KMS-11 (cell line): ENCODE results near the gene EDAR.

Source experiments
- H2AFZ ChIP-seq: fragments of 200-600 bp; sonication (generic); 2 replicates; pipeline ENCODE4 v1.6.1; 2016; ENCODE audit warnings: antibody characterized with exemption, mixed run types, low read depth
- H3K27ac ChIP-seq: fragments of 200-600 bp; sonication (generic); 2 replicates; pipeline ENCODE4 v1.6.1; 2016; ENCODE audit warnings: mild to moderate bottlenecking, mixed run types
- H3K27me3 ChIP-seq: fragments of 200-600 bp; sonication (generic); 2 replicates; pipeline ENCODE4 v1.6.1; 2017; ENCODE audit warnings: mild to moderate bottlenecking, low read depth, mixed run types, moderate library complexity; ENCODE audit not compliant: insufficient read depth
- H3K36me3 ChIP-seq: fragments of 200-600 bp; sonication (generic); 2 replicates; pipeline ENCODE4 v1.6.1; 2017; ENCODE audit warnings: mild to moderate bottlenecking, mixed run types; ENCODE audit not compliant: insufficient read depth
- H3K4me1 ChIP-seq: fragments of 200-600 bp; sonication (generic); 2 replicates; pipeline ENCODE4 v1.6.1; 2016; ENCODE audit warnings: mild to moderate bottlenecking, low read depth, mixed run types; ENCODE audit not compliant: poor library complexity, severe bottlenecking
- H3K4me2 ChIP-seq: fragments of 200-600 bp; sonication (generic); 2 replicates; pipeline ENCODE4 v1.7.0; 2016; ENCODE audit warnings: mild to moderate bottlenecking, mixed run types
- H3K4me3 ChIP-seq: fragments of 200-600 bp; sonication (generic); IDR thresholded peaks from 2 replicates; pipeline ENCODE4 v1.6.1; 2017; ENCODE audit warnings: low read depth, low read length, mixed read lengths; ENCODE audit not compliant: insufficient read depth
- H3K79me2 ChIP-seq: fragments of 200-600 bp; sonication (generic); 2 replicates; pipeline ENCODE4 v1.6.1; 2016; ENCODE audit warnings: low read depth, mixed run types; ENCODE audit not compliant: insufficient read depth
- H3K9ac ChIP-seq: fragments of 200-600 bp; sonication (generic); 2 replicates; pipeline ENCODE4 v1.6.1; 2016; ENCODE audit warnings: mild to moderate bottlenecking, mixed run types
- H4K20me1 ChIP-seq: fragments of 200-600 bp; sonication (generic); 2 replicates; pipeline ENCODE4 v1.6.1; 2016; ENCODE audit warnings: mild to moderate bottlenecking, mixed run types; ENCODE audit not compliant: insufficient read depth
- CTCF ChIP-seq: fragments of 200-600 bp; sonication (generic); conservative IDR thresholded peaks from 2 replicates; pipeline ENCODE4 v1.6.1; 2017; ENCODE audit warnings: low read depth, mild to moderate bottlenecking, antibody characterized with exemption, low read length, moderate library complexity, mixed read lengths

EDAR gene

GRCh38 chr2:108982259-108982679 is 6.8 kb downstream of the EDAR start:
- H3K79me2 ChIP-seq, result no peaks in the 10 kb centered on the region
- H3K27me3 ChIP-seq, result no peaks in the 10 kb centered on the region
- no peak overlapping the region for H3K9ac ChIP-seq
- H4K20me1 ChIP-seq, result no peaks in the 10 kb centered on the region
- no peak overlapping the region for H3K4me3 ChIP-seq
- no peaks in the 10 kb centered on the region for H3K4me1 ChIP-seq
- no peak overlapping the region for H3K4me2 ChIP-seq
- H3K36me3 ChIP-seq, result no peaks in the 10 kb centered on the region
- no peak overlapping the region for H2AFZ ChIP-seq
- H3K27ac ChIP-seq, result no peak overlapping the region
- no peak for TF ChIP-seq CTCF

GRCh38 chr2:108981846-108982245 is 7.2 kb downstream of the EDAR start:
- Histone ChIP-seq H3K79me2 (no peaks in the 10 kb centered on the region), H3K27me3 (no peaks in the 10 kb centered on the region), H2AFZ (no peak overlapping the region), H3K36me3 (no peaks in the 10 kb centered on the region), H3K27ac (no peak overlapping the region), H3K9ac (no peak overlapping the region), H3K4me1 (no peaks in the 10 kb centered on the region), H3K4me2 (no peak overlapping the region), H3K4me3 (no peak overlapping the region), H4K20me1 (no peaks in the 10 kb centered on the region)
- no peak for TF ChIP-seq CTCF

GRCh38 chr2:108980076-108980475 is 8.9 kb downstream of the EDAR start:
- no peaks in the 10 kb centered on the region for H3K4me1 ChIP-seq
- no peak overlapping the region for H3K4me3 ChIP-seq
- H4K20me1 ChIP-seq, result no peaks in the 10 kb centered on the region
- no peaks in the 10 kb centered on the region for H3K36me3 ChIP-seq
- H3K27me3 ChIP-seq, result no peaks in the 10 kb centered on the region
- H3K9ac ChIP-seq, result no peak overlapping the region
- H2AFZ ChIP-seq, result no peak overlapping the region
- H3K79me2 ChIP-seq, result no peaks in the 10 kb centered on the region
- H3K4me2 ChIP-seq, result no peak overlapping the region
- H3K27ac ChIP-seq, result no peak overlapping the region
- no peak for TF ChIP-seq CTCF

- no peak overlapping the region for H2AFZ ChIP-seq
- no peaks in the 10 kb centered on the region for H3K79me2 ChIP-seq
- no peaks in the 10 kb centered on the region for H3K36me3 ChIP-seq
- no peak for TF ChIP-seq CTCF
- no peaks in the 10 kb centered on the region for H4K20me1 ChIP-seq
- H3K27ac ChIP-seq, result no peak overlapping the region
- no peaks in the 10 kb centered on the region for H3K4me1 ChIP-seq
- H3K4me2 ChIP-seq, result no peak overlapping the region
- H3K9ac ChIP-seq, result no peak overlapping the region
- no peak overlapping the region for H3K4me3 ChIP-seq
- H3K27me3 ChIP-seq, result no peaks in the 10 kb centered on the region
These were observed 9.6 kb downstream of the EDAR start for GRCh38 chr2:108979461-108979860.
